Effector CD8-positive, alpha-beta T cell (primary cell): ENCODE data around the gene CMTM8.

Source experiments
- DNase-seq: peaks from one replicate; lab custom pipeline; 2025; lab: John Stamatoyannopoulos, UW

CMTM8 gene

DNA sequence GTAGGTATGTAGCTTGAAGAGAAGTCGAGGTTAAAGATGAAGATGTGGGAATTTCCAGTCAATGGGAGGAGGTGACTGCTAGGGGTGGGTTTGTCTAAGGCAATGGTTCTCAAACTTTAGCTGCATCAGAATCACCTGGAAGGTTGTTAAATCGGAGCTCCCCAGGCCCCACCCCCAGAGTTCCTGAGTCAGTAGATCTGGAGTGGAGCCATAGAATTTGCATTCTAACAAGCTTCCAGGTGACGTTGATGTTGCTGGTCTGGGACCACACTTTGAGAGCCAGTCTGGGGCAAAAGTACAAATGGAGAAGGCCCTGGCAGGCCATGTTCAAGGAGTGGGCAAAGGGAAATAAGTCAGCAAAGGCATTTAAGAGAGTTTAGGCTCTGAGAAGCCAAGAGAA is 69.1 kb downstream of the CMTM8 start:
- no peak for DNase-seq

DNA sequence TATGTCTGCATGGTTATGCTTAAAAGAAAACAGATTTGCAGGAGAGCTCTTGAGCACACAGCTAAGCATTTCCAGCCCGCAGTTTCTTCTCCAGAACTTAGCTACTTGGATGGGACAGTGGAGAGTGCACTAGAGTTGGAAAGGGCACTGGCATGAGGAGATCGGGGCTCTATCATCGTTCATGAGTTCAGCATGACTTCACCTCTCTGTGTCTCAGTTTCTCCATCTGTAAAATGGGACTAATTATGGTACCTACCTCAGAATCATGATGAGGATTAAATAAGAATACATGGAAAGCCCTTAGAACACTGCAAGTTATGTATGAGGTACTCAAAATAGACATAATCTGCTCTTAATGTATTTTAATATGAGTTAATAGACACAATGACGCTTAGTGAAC is 69.9 kb downstream of the CMTM8 start:
- no peak for DNase-seq

DNA sequence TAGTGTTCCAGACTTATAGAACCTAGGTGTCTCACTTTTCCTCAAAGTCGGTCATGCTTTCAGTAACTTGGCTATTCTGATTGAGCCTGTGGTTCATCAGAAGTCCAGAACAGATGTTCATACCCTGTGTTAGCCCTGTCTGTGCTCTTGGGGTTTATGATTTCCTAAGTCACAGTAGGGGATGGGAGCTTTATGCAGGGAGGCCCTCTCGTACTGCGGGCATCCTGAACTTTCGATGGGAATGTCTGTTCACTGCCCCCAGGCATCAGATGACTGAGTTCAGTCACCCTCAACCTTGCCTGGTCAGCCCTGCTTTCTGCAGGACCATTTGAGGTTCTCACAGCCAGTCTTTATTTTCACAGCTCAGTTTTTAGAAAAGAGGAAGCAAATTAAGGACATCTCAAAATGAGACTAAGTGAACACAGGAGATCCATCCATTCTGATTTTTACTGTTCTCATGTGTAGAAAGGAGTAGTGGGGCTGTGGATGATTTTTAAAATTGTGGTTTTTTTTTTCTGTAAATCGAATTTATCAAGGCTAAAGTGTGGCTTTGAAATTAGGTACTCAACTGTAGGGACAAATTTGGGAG is 71.3 kb downstream of the CMTM8 start:
- no peak for DNase-seq

DNA sequence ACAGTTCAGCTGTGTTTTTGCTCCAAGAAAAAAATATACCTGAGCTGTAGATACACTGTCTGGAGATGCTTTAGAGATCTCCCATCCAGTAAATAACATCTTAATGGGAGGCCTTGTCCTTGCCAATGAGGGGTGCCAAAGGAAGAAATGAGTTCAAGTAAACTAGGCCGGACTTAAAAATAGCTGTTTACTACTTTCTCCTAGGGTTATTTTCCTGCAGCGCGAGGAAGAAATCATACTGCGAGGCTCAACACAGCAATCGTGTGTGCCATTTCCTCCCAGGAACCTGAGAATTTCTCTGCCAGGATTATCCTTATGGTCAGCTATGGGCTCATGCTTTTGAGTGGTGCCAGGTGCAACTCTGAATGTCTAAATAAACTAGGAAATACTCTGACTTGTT is 71.9 kb downstream of the CMTM8 start:
- no peak for DNase-seq

GRCh38 chr3:32310918-32311839 is 72.7 kb downstream of the CMTM8 start:
- no peak for DNase-seq

- no peak for DNase-seq
Measured at GRCh38 chr3:32312251-32312650, 73.8 kb downstream of the CMTM8 start.

GRCh38 chr3:32313169-32313568 is 74.7 kb downstream of the CMTM8 start:
- DNase-seq, result no peak

GRCh38 chr3:32313723-32314473 is 75.4 kb downstream of the CMTM8 start:
- DNase-seq, result no peak

DNA sequence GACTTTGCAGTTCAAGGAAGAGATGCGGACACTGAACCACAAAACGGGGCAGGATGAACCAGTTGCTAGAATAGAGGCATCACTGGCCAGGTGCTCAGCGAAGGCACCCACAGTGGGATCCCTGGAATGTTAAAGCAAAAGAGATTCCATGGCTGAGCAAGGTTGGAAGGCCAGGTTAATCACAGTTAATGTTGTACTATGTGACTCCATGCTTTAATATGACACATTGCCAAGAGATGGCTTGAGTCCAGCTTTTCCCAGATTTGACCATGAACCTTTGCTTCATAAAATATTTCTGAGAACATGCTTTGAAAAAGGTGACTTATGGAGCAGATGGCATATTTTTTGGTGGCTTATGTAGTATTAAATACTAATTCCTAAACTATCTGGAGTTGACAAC is 77.0 kb downstream of the CMTM8 start:
- no peak for DNase-seq

- no peak for DNase-seq
Measured at GRCh38 chr3:32316319-32316718, 77.8 kb downstream of the CMTM8 start.

DNA sequence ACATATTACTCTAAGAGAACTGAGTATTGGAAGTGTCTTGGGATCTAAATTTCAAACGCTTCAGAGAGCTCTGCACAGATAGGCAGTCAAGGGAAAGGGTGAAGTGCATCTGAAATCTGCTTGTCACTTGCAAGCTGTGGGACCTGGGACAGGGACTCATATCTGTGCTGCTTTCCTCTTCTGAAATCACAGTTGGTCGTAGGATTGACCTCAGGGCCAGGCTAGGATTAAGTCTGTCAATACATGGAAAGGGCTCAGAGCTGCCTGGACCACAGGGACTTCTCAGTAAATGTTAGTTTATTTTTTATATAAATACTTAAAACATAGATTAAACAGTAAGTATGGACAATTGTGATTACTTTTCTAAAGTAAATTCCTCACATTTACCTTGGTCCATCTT is 78.5 kb downstream of the CMTM8 start:
- DNase-seq, result no peak

GRCh38 chr3:32319607-32320006 is 81.1 kb downstream of the CMTM8 start:
- no peak for DNase-seq

GRCh38 chr3:32320080-32320479 is 81.6 kb downstream of the CMTM8 start:
- no peak for DNase-seq

GRCh38 chr3:32321095-32321790 is 82.8 kb downstream of the CMTM8 start:
- no peak for DNase-seq

DNA sequence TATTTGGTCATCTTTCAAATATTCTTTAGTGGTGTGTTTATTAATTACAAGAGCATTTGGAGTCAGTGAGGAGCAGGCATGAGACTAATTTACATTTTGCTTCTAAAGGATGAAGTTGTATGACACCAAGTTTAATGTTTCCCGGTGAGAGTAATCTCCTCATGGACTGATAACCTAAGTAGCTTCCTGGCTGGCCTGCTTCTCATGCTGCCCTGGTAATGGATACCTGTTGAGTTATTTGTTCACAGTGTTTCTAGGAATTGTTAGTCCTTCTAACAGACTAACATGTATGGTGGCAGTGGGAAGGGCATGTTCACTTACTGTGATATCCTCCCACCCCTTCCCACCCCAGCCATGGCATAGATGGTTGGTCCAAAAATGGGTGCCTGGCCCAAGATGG is 83.8 kb downstream of the CMTM8 start:
- no peak for DNase-seq

- DNase-seq, result no peak
Measured at GRCh38 chr3:32323604-32324003, 85.1 kb downstream of the CMTM8 start.

- DNase-seq, result no peak
Measured at GRCh38 chr3:32325201-32325600, 86.7 kb downstream of the CMTM8 start.

DNA sequence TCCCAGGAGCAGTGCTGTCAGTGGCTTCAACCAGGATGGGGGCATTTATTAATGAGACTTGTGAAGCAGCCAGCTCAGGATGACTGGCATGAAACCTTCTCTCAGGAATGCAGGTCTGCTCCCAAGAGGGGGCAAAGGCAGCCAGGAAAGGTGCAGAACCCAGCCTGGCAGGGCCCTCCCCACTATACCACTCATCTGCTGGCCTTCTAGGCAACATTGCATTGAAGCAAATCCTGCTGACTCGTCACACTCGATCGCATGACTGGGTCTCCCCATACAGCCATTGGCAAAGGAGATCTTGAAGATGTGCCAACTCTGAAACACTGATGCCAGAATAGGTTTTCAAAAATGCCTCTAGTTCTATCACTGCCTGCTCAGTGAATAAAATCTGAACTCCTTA is 87.4 kb downstream of the CMTM8 start:
- DNase-seq, result no peak

GRCh38 chr3:32326795-32327194 is 88.3 kb downstream of the CMTM8 start:
- DNase-seq, result no peak

GRCh38 chr3:32334675-32335074 is 96.2 kb downstream of the CMTM8 start:
- no peak for DNase-seq

DNA sequence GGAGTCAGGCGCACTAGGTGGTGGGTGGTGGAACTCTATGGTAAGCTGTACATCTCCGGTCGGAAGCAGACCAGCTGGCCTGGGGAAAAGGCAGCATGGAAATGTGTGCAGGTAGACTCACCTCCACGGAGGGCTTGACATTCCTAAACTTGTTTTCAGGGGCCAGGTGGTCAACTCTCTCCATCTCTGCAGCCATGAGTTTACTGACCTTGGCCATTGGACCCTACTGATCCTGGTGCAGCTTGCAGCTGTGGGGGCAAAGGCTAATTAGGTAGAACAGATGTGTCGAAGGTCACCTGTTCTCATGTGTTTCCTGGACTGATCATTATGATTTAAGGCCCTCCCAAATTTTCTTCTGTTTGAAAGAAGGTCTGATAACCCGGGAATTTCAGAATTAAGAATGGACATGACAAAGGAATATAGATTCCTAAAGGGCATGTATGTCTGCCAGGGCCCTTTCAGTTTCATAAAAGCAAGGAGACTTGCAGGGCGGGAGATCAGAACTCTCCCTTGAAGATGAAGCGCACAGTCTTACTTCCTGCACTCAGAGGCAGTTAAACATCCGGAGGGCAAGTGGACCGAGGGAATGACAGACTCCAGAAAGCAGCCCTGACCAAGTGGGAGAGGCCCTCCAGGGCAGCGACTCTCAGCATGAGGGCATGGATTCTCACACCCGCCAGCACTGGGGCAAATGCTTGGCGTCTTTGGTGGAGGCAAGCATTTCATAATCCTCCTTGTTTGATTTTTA is 97.1 kb downstream of the CMTM8 start:
- DNase-seq, result no peak

DNA sequence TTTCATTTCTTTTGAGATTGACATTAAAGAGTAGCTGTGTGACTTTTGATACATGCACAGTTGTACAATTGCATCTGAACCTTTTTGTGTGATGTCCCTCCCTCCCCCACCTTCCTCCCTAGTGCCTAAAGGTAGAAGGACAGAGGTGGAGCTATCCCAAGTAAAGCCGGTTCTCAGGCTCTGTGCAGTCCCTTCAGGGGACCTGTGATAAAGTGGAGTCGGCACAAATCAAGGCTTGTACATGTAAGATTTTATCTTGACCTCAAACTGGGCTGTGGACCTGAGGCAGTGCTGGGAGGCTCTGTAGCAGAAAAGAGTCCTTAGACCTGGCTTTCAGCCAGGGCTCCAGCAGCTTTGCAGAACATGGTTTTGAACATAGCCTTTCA is 97.6 kb downstream of the CMTM8 start:
- no peak for DNase-seq
